NT2/D1 (cell line): Measurements from ENCODE around the gene TSPOAP1.

Source experiments
- SUZ12 ChIP-seq: IDR thresholded peaks from 2 replicates; pipeline ENCODE4 v1.6.1; 2011; ENCODE audit not compliant: insufficient read length, insufficient read depth; ENCODE audit errors: extremely low read depth
- YY1 ChIP-seq: IDR thresholded peaks from 2 replicates; pipeline ENCODE4 v1.6.1; 2011; ENCODE audit not compliant: insufficient read length, insufficient read depth
- ZNF274 ChIP-seq: IDR thresholded peaks from 2 replicates; pipeline ENCODE4 v1.6.1; 2011; ENCODE audit warnings: mild to moderate bottlenecking, low read depth, low read length

- TF ChIP-seq YY1, result no peak
- TF ChIP-seq SUZ12, result no peak
- no peak for TF ChIP-seq ZNF274
Observed at GRCh38 chr17:58323366-58324055, 5.1 kb downstream of the TSPOAP1 start.
